ENCODE measurements around the gene FYCO1.

FYCO1 gene

DNA sequence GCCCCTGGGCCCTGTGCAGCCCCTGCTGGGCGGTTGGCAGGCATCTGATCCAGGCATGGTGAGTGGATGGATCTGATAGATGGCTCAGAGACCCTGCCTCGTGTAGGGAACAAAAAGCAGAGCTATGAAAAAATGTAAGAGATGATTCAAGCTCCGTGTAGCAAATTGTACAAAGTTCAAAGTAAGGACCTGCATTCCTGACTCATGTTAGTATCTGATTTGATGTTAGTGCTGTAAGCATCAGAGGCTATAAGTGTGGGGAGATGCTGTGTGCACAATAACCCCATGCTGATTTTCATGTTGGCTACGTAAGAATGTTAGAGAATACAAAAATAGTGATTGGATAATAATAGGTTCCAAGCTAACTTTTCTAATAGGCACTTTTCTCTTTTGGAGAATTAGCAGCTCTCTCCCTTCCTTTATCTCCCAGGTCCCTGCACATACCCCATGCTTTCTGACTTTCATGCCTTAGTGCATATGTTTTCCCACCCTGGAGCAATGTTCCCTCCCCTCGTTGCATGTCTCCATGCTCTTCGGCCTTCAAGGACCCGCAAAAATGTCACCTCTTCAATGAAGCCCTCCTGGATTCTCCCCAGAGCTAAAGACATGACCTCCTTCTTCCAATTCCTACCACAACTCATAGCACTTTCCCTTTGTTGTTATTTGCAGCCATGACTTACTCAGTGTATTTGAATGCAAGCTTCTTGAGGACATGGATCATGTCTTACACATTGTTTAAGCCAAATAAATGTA is 107.7 kb downstream of the FYCO1 start:
- H3K27me3 ChIP-seq (ENCODE audit: insufficient read depth, poor library complexity, severe bottlenecking), result no peaks in the 10 kb centered on the region
- TF ChIP-seq CTCF (IDR thresholded peaks at IDR 0.05; ENCODE audit: insufficient read depth, low read length), result no peak
- no peak for TF ChIP-seq SPI1 (IDR thresholded peaks at IDR 0.05; ENCODE audit: borderline replicate concordance, low read depth)
- TF ChIP-seq GABPA (IDR thresholded peaks at IDR 0.05; ENCODE audit: low read depth), result no peak
- no peak for TF ChIP-seq REST (IDR thresholded peaks at IDR 0.05; ENCODE audit: insufficient replicate concordance, low read depth)
- TF ChIP-seq POLR2AphosphoS5 (IDR thresholded peaks at IDR 0.05; ENCODE audit: low read depth), result no peak

DNA sequence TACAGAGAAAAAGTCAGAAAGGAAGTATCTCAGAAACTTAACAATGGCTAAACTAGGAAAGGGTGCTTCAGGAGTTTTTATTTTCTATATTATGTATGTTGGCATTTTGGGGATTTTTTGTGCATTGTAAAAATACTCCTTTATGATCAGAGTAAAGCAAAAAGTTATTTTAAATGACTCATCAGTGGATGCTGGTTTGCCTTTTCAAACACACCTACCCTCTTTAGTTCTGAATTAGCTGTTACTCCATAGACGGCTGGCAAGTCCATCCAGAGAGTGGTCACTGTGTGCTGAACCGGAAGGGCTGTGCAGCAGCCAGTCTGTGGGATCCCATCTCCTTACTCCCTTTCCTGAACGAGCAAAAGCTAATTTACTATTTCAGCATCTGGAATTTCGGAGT is 108.3 kb downstream of the FYCO1 start:
- no peak overlapping the region for H3K4me3 ChIP-seq (replicated peaks; ENCODE audit: insufficient read depth, low read length)
- no peaks in the 10 kb centered on the region for H3K27me3 ChIP-seq (ENCODE audit: insufficient read depth, poor library complexity, severe bottlenecking)
- no peak for TF ChIP-seq SPI1 (IDR thresholded peaks at IDR 0.05; ENCODE audit: borderline replicate concordance, low read depth)
- no peak for TF ChIP-seq CTCF (IDR thresholded peaks at IDR 0.05; ENCODE audit: insufficient read depth, low read length)
- TF ChIP-seq REST (IDR thresholded peaks at IDR 0.05; ENCODE audit: insufficient replicate concordance, low read depth), result no peak
- no peak for TF ChIP-seq GABPA (IDR thresholded peaks at IDR 0.05; ENCODE audit: low read depth)
- TF ChIP-seq POLR2AphosphoS5 (IDR thresholded peaks at IDR 0.05; ENCODE audit: low read depth), result no peak
- no peak overlapping the region for H3K27ac ChIP-seq (replicated peaks)
- DNase-seq (ENCODE audit: low read depth in 1 of 2, low spot score in 1 of 2), result no peak

More for the DNA sequence above, 107.7 kb downstream of the FYCO1 start:
- no peak overlapping the region for H3K4me3 ChIP-seq (replicated peaks; ENCODE audit: insufficient read depth, low read length)
- DNase-seq (ENCODE audit: low read depth in 1 of 2, low spot score in 1 of 2), result no peak
- H3K27ac ChIP-seq (replicated peaks), result no peak overlapping the region

GRCh38 chr3:45885979-45886705 is 109.5 kb downstream of the FYCO1 start, which contains the start of gene CCR9:
Gene CCR9 (plus strand): TSS chr3:45886543. CDS start chr3:45894934, 8,391 bp downstream.
- no peak within 1 kb of the TSS for H3K27ac ChIP-seq (replicated peaks)
- no peaks in the 10 kb centered on the region for H3K27me3 ChIP-seq (ENCODE audit: insufficient read depth, poor library complexity, severe bottlenecking)
- H3K4me3 ChIP-seq (replicated peaks; ENCODE audit: insufficient read depth, low read length), result no peak within 1 kb of the TSS
- DNase-seq (ENCODE audit: low read depth in 1 of 2, low spot score in 1 of 2), result no peak
- TF ChIP-seq POLR2AphosphoS5 (IDR thresholded peaks at IDR 0.05; ENCODE audit: low read depth) (no peak), REST (IDR thresholded peaks at IDR 0.05; ENCODE audit: insufficient replicate concordance, low read depth) (no peak), SPI1 (IDR thresholded peaks at IDR 0.05; ENCODE audit: borderline replicate concordance, low read depth) (no peak), GABPA (IDR thresholded peaks at IDR 0.05; ENCODE audit: low read depth) (no peak), CTCF (IDR thresholded peaks at IDR 0.05; ENCODE audit: insufficient read depth, low read length) (no peak)

All from HL-60 (cell line).